ENCODE data around the gene STOM. TPM values are rescaled to one million over a fixed set of nuclear protein-coding genes. Genes with fewer than 3 reads are reported as not detected.

Gene STOM
- total RNA-seq, 1 donor from 2014 or later, result 11.0 TPM

GRCh38 chr9:121317737-121318630 is 52.1 kb downstream of the STOM start:
- Mint-ChIP-seq H3K27me3 (no peaks in the 10 kb centered on the region), H3K4me3 (ENCODE audit: low read depth) (no peak overlapping the region), H3K36me3 (ENCODE audit: insufficient read depth) (peaks cover 8% of the 10 kb centered on the region), H3K4me1 (ENCODE audit: low read depth) (no peaks in the 10 kb centered on the region), H3K27ac (no peak overlapping the region), H3K9me3 (ENCODE audit: low read depth) (no peaks in the 10 kb centered on the region)
- TF ChIP-seq, protein P1, sequence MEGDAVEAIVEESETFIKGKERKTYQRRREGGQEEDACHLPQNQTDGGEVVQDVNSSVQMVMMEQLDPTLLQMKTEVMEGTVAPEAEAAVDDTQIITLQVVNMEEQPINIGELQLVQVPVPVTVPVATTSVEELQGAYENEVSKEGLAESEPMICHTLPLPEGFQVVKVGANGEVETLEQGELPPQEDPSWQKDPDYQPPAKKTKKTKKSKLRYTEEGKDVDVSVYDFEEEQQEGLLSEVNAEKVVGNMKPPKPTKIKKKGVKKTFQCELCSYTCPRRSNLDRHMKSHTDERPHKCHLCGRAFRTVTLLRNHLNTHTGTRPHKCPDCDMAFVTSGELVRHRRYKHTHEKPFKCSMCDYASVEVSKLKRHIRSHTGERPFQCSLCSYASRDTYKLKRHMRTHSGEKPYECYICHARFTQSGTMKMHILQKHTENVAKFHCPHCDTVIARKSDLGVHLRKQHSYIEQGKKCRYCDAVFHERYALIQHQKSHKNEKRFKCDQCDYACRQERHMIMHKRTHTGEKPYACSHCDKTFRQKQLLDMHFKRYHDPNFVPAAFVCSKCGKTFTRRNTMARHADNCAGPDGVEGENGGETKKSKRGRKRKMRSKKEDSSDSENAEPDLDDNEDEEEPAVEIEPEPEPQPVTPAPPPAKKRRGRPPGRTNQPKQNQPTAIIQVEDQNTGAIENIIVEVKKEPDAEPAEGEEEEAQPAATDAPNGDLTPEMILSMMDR (IDR thresholded peaks at IDR 0.05; ENCODE audit: unreplicated experiment), result no peak
- no peak for DNase-seq (ENCODE audit: low spot score, unreplicated experiment)

- H3K4me1 Mint-ChIP-seq (ENCODE audit: low read depth), result no peaks in the 10 kb centered on the region
- no peaks in the 10 kb centered on the region for H3K27me3 Mint-ChIP-seq
- TF ChIP-seq, protein P1 (IDR thresholded peaks at IDR 0.05; ENCODE audit: unreplicated experiment), result no peak
- no peak overlapping the region for H3K27ac Mint-ChIP-seq
- peaks cover 2% of the 10 kb centered on the region for H3K36me3 Mint-ChIP-seq (ENCODE audit: insufficient read depth)
- DNase-seq (ENCODE audit: low spot score, unreplicated experiment), result no peak
- H3K4me3 Mint-ChIP-seq (ENCODE audit: low read depth), result no peak overlapping the region
- H3K9me3 Mint-ChIP-seq (ENCODE audit: low read depth), result no peaks in the 10 kb centered on the region
Measured at GRCh38 chr9:121316852-121317373, 53.1 kb downstream of the STOM start.

DNA sequence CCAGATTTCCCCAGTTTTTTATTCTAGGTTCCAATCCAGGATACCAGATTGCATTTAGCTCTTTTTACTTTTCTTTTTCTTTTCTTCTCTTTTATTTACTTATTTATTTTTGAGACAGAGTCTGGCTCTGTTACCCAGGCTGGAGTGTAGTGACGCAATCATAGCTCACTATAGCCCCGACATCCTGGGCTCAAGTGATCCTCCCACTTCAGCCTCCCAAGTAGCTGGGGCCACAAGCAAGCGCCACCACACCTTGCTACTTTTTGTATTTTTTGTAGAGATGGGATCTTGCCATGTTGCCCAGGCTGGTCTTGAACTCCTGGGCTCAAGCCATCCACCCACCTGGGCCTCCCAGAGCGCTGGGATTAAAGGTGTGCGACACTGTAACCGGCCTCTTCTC is 53.7 kb downstream of the STOM start:
- H3K4me1 Mint-ChIP-seq (ENCODE audit: low read depth), result no peaks in the 10 kb centered on the region
- no peak overlapping the region for H3K4me3 Mint-ChIP-seq (ENCODE audit: low read depth)
- TF ChIP-seq, protein P1 (IDR thresholded peaks at IDR 0.05; ENCODE audit: unreplicated experiment), result no peak
- no peak overlapping the region for H3K27ac Mint-ChIP-seq
- no peak for DNase-seq (ENCODE audit: low spot score, unreplicated experiment)
- no peaks in the 10 kb centered on the region for H3K9me3 Mint-ChIP-seq (ENCODE audit: low read depth)
- H3K27me3 Mint-ChIP-seq, result no peaks in the 10 kb centered on the region
- H3K36me3 Mint-ChIP-seq (ENCODE audit: insufficient read depth), result peaks cover 4% of the 10 kb centered on the region

DNA sequence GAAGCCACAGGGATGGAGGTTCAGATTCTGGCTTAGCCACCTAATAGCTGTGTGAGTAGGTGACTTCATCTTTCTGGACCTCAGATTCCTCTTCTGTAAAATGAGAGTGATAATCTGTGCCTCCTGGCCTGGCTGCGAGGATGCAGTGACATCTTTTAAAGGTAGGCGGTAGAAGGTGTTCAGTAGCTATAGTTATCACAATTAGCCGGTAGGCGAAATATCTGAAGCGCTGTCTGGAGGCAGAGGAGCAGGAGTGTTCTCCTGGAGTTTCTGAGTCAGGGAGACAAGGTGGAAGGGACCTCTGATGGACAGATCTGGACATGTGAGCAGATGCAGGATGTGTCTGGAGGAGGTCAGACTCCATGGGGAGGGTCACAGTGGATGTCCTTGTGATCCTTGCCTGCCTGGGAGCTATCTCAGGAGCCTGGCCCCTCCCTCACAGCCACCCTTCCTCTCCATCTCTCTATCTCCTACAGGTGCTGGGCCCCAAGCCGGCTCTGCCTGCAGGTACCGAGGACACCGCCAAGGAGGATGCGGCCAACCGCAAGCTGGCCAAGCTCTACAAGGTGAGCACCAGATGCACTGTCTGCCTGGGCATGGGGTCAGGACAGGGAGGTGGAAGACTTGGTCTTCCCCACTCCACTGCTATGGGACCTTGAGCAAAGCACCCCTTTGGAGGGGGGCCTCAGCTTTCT is 56.4 kb downstream of the STOM start:
- Mint-ChIP-seq H3K27ac (no peak overlapping the region), H3K4me1 (ENCODE audit: low read depth) (no peaks in the 10 kb centered on the region), H3K4me3 (ENCODE audit: low read depth) (no peak overlapping the region), H3K36me3 (ENCODE audit: insufficient read depth) (peaks cover 1% of the 10 kb centered on the region), H3K27me3 (no peaks in the 10 kb centered on the region), H3K9me3 (ENCODE audit: low read depth) (no peaks in the 10 kb centered on the region)
- no peak for DNase-seq (ENCODE audit: low spot score, unreplicated experiment)
- TF ChIP-seq, protein P1 (IDR thresholded peaks at IDR 0.05; ENCODE audit: unreplicated experiment), result no peak

- no peaks in the 10 kb centered on the region for H3K4me1 Mint-ChIP-seq (ENCODE audit: low read depth)
- H3K27ac Mint-ChIP-seq, result no peak overlapping the region
- H3K36me3 Mint-ChIP-seq (ENCODE audit: insufficient read depth), result peaks cover 4% of the 10 kb centered on the region
- TF ChIP-seq, protein P1 (IDR thresholded peaks at IDR 0.05; ENCODE audit: unreplicated experiment), result no peak
- no peaks in the 10 kb centered on the region for H3K27me3 Mint-ChIP-seq
- H3K4me3 Mint-ChIP-seq (ENCODE audit: low read depth), result no peak overlapping the region
- no peak for DNase-seq (ENCODE audit: low spot score, unreplicated experiment)
- H3K9me3 Mint-ChIP-seq (ENCODE audit: low read depth), result no peaks in the 10 kb centered on the region
Measured at GRCh38 chr9:121312169-121312568, 57.9 kb downstream of the STOM start.

Measured in progenitor cell of endocrine pancreas (in vitro differentiated cells).